Large intestine (tissue), 3 donors: ENCODE measurements around the gene MTERF1. TPM values are rescaled to one million over a fixed set of nuclear protein-coding genes. Genes with fewer than 3 reads are reported as not detected.
"Not testable (repeated sequence)": the region's sequence is repeated elsewhere in the genome, so short reads cannot be mapped to it uniquely, and the experiment has no call there.

ENCODE experiments used
- DNase-seq, 2 donors: peaks; one replicate each; pipeline versions ENCODE4 v3.0.0 to v3.0.0-alpha.2; 2013
- H3K27ac ChIP-seq: one replicate; pipeline ENCODE4 v1.5.1; 2013; ENCODE audit warnings: low read length
- H3K27me3 ChIP-seq: 2 replicates; pipeline ENCODE4 v1.6.1; 2013; ENCODE audit warnings: low read length; ENCODE audit not compliant: control insufficient read depth, insufficient read depth
- H3K36me3 ChIP-seq: 2 replicates; pipeline ENCODE4 v1.6.1; 2013; ENCODE audit warnings: low read length; ENCODE audit not compliant: control insufficient read depth, insufficient read depth
- H3K4me1 ChIP-seq: one replicate; pipeline ENCODE4 v1.6.1; 2013; ENCODE audit warnings: low read length; ENCODE audit not compliant: control insufficient read depth, insufficient read depth
- H3K4me3 ChIP-seq: one replicate; pipeline ENCODE4 v1.5.1; 2013; ENCODE audit warnings: low read length
- H3K9me3 ChIP-seq: one replicate; pipeline ENCODE4 v1.6.1; 2013; ENCODE audit warnings: mild to moderate bottlenecking, low read depth, low read length, moderate library complexity; ENCODE audit not compliant: control insufficient read depth
- WGBS: methylation state at CpG from one replicate; pipeline ENCODE4 v1.1.5; 2013; ENCODE audit warnings: low lambda C conversion rate; ENCODE audit not compliant: insufficient coverage; 5-methylcytosine and 5-hydroxymethylcytosine counted together
- polyA plus RNA-seq: library from polyadenylated mRNA; unstranded; fragments of 120-200 nt; gene quantifications from one replicate; pipeline ENCODE4 v1.2.1, GENCODE V29; 2013

The MTERF1 gene
- polyA plus RNA-seq, 1 donor: 18.0 TPM

GRCh38 chr7:91864604-91865003, 15.9 kb downstream of the MTERF1 start:
- DNase-seq, H3K4me3 ChIP-seq, H3K27ac ChIP-seq, H3K36me3 ChIP-seq, H3K9me3 ChIP-seq, H3K4me1 ChIP-seq, H3K27me3 ChIP-seq: not testable (repeated sequence)

GRCh38 chr7:91864070-91864469, 16.4 kb downstream of the MTERF1 start:
- Histone ChIP-seq H3K4me1 (no peaks in the 10 kb centered on the region), H3K9me3 (no peaks in the 10 kb centered on the region), H3K4me3 (no peak overlapping the region), H3K27ac (no peak overlapping the region), H3K27me3 (no peaks in the 10 kb centered on the region), H3K36me3 (no peaks in the 10 kb centered on the region)
- no peak for DNase-seq
- no CpG with 5 or more reads among the region's 6 CpGs for WGBS

- no peaks in the 10 kb centered on the region for H3K27me3 ChIP-seq
- no peak for DNase-seq
- H3K9me3 ChIP-seq: peaks cover 3% of the 10 kb centered on the region
- H3K4me3 ChIP-seq: no peak overlapping the region
- H3K27ac ChIP-seq: no peak overlapping the region
- no peaks in the 10 kb centered on the region for H3K36me3 ChIP-seq
- H3K4me1 ChIP-seq: no peaks in the 10 kb centered on the region
These were observed 28.2 kb downstream of the MTERF1 start for GRCh38 chr7:91852263-91852741.

GRCh38 chr7:91850455-91850854, 30.0 kb downstream of the MTERF1 start:
- no peak overlapping the region for H3K4me3 ChIP-seq
- H3K27me3 ChIP-seq: no peaks in the 10 kb centered on the region
- H3K27ac ChIP-seq: no peak overlapping the region
- H3K4me1 ChIP-seq: no peaks in the 10 kb centered on the region
- DNase-seq: no peak
- H3K9me3 ChIP-seq: peaks cover 3% of the 10 kb centered on the region
- no peaks in the 10 kb centered on the region for H3K36me3 ChIP-seq

GRCh38 chr7:91847876-91848588, 32.5 kb downstream of the MTERF1 start:
- Histone ChIP-seq H3K27me3 (no peaks in the 10 kb centered on the region), H3K9me3 (no peaks in the 10 kb centered on the region), H3K36me3 (no peaks in the 10 kb centered on the region), H3K27ac (no peak overlapping the region), H3K4me3 (no peak overlapping the region), H3K4me1 (no peaks in the 10 kb centered on the region)
- no peak for DNase-seq
- 87% methylated on average over 3 of the region's 4 CpGs for WGBS

- 89% methylated on average over 4 of the region's 4 CpGs for WGBS
- Histone ChIP-seq H3K27ac (no peak overlapping the region), H3K4me1 (no peaks in the 10 kb centered on the region), H3K27me3 (no peaks in the 10 kb centered on the region), H3K9me3 (peaks cover 3% of the 10 kb centered on the region), H3K4me3 (no peak overlapping the region), H3K36me3 (no peaks in the 10 kb centered on the region)
- DNase-seq: no peak
These were observed 33.3 kb downstream of the MTERF1 start for GRCh38 chr7:91847231-91847630.

- no peaks in the 10 kb centered on the region for H3K36me3 ChIP-seq
- no peak overlapping the region for H3K4me3 ChIP-seq
- no peaks in the 10 kb centered on the region for H3K4me1 ChIP-seq
- DNase-seq: no peak
- no peak overlapping the region for H3K27ac ChIP-seq
- peaks cover 7% of the 10 kb centered on the region for H3K9me3 ChIP-seq
- H3K27me3 ChIP-seq: no peaks in the 10 kb centered on the region
These were observed 34.1 kb downstream of the MTERF1 start for GRCh38 chr7:91846436-91846835.

- H3K36me3 ChIP-seq: no peaks in the 10 kb centered on the region
- no peak overlapping the region for H3K27ac ChIP-seq
- WGBS: 100% methylated on average over 1 of the region's 2 CpGs
- no peaks in the 10 kb centered on the region for H3K4me1 ChIP-seq
- no peak overlapping the region for H3K4me3 ChIP-seq
- DNase-seq: no peak
- H3K27me3 ChIP-seq: no peaks in the 10 kb centered on the region
- H3K9me3 ChIP-seq: peaks cover 7% of the 10 kb centered on the region
These were observed 36.7 kb downstream of the MTERF1 start for GRCh38 chr7:91843831-91844230.

- no peak for DNase-seq
- H3K27me3 ChIP-seq: no peaks in the 10 kb centered on the region
- H3K4me3 ChIP-seq: no peak overlapping the region
- 90% methylated on average over 2 of the region's 2 CpGs for WGBS
- no peak overlapping the region for H3K27ac ChIP-seq
- H3K4me1 ChIP-seq: no peaks in the 10 kb centered on the region
- no peaks in the 10 kb centered on the region for H3K36me3 ChIP-seq
- peaks cover 7% of the 10 kb centered on the region for H3K9me3 ChIP-seq
These were observed 42.1 kb downstream of the MTERF1 start for GRCh38 chr7:91838439-91838838.

GRCh38 chr7:91837397-91838070, 43.0 kb downstream of the MTERF1 start:
- DNase-seq: no peak
- Histone ChIP-seq H3K9me3 (peaks cover 7% of the 10 kb centered on the region), H3K4me1 (no peaks in the 10 kb centered on the region), H3K27ac (no peak overlapping the region), H3K27me3 (no peaks in the 10 kb centered on the region), H3K36me3 (no peaks in the 10 kb centered on the region), H3K4me3 (no peak overlapping the region)
- WGBS: no CpG with 5 or more reads among the region's 4 CpGs

- H3K9me3 ChIP-seq: no peaks in the 10 kb centered on the region
- DNase-seq: no peak
- no peaks in the 10 kb centered on the region for H3K4me1 ChIP-seq
- no CpG with 5 or more reads among the region's 2 CpGs for WGBS
- H3K36me3 ChIP-seq: no peaks in the 10 kb centered on the region
- H3K27ac ChIP-seq: no peak overlapping the region
- no peaks in the 10 kb centered on the region for H3K27me3 ChIP-seq
- H3K4me3 ChIP-seq: no peak overlapping the region
These were observed 44.6 kb downstream of the MTERF1 start for GRCh38 chr7:91835826-91836368.
